Activated CD8-positive, alpha-beta T cell treated with anti-CD3 and anti-CD28 coated beads, Interleukin-2, amount 10 ng/mL, durations not matched to agents 7 days and 5 days (primary cell): ENCODE data around the gene RPS27A. TPM values are rescaled to one million over a fixed set of nuclear protein-coding genes. Genes with fewer than 3 reads are reported as not detected.
"Not testable (repeated sequence)": the region's sequence is repeated elsewhere in the genome, so short reads cannot be mapped to it uniquely, and the experiment has no call there.

ENCODE experiments used
- ATAC-seq: fragments of 150-1000 bp; cut with Tn5 transposase; one replicate; pipeline ENCODE4 v1.10.0; 2021; ENCODE audit warnings: moderate library complexity
- CTCF ChIA-PET: fragments of 350-600 bp; sonication (Branson Sonifier 250); formaldehyde crosslinking; loops from one replicate; lab custom pipeline; 2021; ENCODE audit warnings: antibody characterized with exemption; lab: Charles Lee
- POLR2A ChIA-PET: fragments of 350-600 bp; sonication (Branson Sonifier 250); formaldehyde crosslinking; loops from one replicate; lab custom pipeline; 2021; ENCODE audit warnings: antibody characterized with exemption; lab: Charles Lee
- DNase-seq: peaks from one replicate; pipeline ENCODE4 v3.0.0-alpha.2; 2020
- H3K27ac Mint-ChIP-seq: one replicate; pipeline ENCODE4 v1.8.0; 2021; ENCODE audit warnings: mild to moderate bottlenecking, mixed read lengths
- H3K27me3 Mint-ChIP-seq: one replicate; pipeline ENCODE4 v1.8.0; 2021; ENCODE audit warnings: low read depth, mixed read lengths
- H3K36me3 Mint-ChIP-seq: one replicate; pipeline ENCODE4 v1.8.0; 2021; ENCODE audit warnings: low read depth, mixed read lengths
- H3K4me1 Mint-ChIP-seq: one replicate; pipeline ENCODE4 v1.8.0; 2021; ENCODE audit warnings: low read depth, mixed read lengths
- H3K4me3 Mint-ChIP-seq: one replicate; pipeline ENCODE4 v1.8.0; 2021; ENCODE audit warnings: mild to moderate bottlenecking, mixed read lengths
- H3K9me3 Mint-ChIP-seq: one replicate; pipeline ENCODE4 v1.8.0; 2022; ENCODE audit warnings: mixed read lengths; ENCODE audit not compliant: insufficient read depth
- total RNA-seq, 2 experiments: library from RNA; stranded (reverse); gene quantifications; one replicate each; pipeline ENCODE4 v1.2.3, GENCODE V29; 2021

The RPS27A gene
- total RNA-seq, 2 experiments from 2014 or later = 889 to 959 TPM

DNA sequence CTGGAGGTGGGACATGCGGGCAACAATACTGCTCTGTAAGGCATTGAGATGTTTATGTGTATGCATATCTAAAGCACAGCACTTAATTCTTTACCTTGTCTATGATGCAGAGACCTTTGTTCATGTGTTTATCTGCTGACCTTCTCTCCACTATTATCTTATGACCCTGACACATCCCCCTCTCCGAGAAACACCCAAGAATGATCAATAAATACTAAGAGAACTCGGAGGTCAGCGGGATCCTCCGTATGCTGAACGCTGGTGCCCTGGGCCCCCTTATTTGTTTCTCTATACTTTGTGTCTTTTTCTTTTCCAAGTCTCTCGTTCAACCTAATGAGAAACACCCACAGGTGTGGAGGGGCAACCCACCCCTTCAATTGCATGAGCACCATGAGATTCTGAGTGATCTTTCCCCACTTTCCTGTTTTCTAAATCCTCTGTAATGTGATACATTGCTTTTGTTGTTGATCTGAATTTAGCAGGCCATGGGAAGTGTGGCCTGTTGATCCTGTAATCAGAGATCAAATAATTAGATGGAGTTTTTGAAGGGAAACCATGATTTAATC lies 47.5 kb downstream of the RPS27A start:
- CTCF ChIA-PET, POLR2A ChIA-PET: not testable (repeated sequence)
- H3K4me1 Mint-ChIP-seq = peaks cover 20% of the 10 kb centered on the region

DNA sequence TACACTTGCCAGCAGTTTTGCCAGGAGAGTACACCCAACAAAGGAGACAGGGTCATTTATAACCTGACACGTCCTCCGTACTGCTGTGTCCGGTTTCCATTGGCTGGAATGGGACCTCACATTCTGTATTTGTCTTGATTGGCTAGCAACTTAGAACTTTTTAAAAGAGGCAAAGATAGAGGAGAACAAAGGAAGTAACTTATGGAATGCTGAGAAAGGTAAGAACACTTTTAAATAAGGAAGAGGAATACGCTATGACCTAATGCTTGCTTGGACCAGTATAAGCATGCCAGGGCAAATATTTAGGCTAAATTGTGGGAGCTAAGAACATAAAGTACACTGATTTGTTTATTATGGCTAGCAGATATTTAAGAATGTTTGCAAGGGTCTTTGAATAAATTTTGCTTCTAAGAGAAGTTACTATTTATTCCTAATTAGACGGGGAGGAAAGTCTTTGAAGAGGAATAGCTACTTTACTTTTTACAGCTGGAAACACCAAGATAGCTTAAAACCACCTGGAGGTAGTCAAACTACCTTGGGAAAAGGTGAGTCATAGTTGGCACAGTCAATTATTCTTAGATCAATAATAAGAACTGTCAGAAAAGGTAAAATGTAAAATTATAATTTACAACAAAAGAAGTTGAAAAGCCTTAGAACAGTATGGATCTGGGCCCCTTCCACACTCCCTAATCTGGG lies 48.5 kb downstream of the RPS27A start:
- POLR2A ChIA-PET = interaction anchor here (0.8 to 1.4 kb wide), 3 partner anchors 11 to 249 kb away, joined by 3 to 7 read pairs (median 3); partner anchors contain the start of genes CLHC1, MTIF2 and RPS27A
- ATAC-seq, H3K9me3 Mint-ChIP-seq, H3K27me3 Mint-ChIP-seq, DNase-seq: not testable (repeated sequence)
- CTCF ChIA-PET = interaction anchor here (0.9 to 1.5 kb wide), 3 partner anchors 11 to 13 kb away, joined by 3 read pairs; no protein-coding TSS in a partner anchor
- H3K4me1 Mint-ChIP-seq = peaks cover 23% of the 10 kb centered on the region
- peak overlapping the region; percentile 34 for H3K4me3 Mint-ChIP-seq
- H3K36me3 Mint-ChIP-seq = peaks cover 16% of the 10 kb centered on the region
- H3K27ac Mint-ChIP-seq = peak overlapping the region; percentile 64

More for the DNA sequence above, 47.5 kb downstream of the RPS27A start:
- not testable (repeated sequence) for H3K27me3 Mint-ChIP-seq, H3K27ac Mint-ChIP-seq, H3K9me3 Mint-ChIP-seq, H3K4me3 Mint-ChIP-seq, DNase-seq, ATAC-seq
- peaks cover 16% of the 10 kb centered on the region for H3K36me3 Mint-ChIP-seq

DNA sequence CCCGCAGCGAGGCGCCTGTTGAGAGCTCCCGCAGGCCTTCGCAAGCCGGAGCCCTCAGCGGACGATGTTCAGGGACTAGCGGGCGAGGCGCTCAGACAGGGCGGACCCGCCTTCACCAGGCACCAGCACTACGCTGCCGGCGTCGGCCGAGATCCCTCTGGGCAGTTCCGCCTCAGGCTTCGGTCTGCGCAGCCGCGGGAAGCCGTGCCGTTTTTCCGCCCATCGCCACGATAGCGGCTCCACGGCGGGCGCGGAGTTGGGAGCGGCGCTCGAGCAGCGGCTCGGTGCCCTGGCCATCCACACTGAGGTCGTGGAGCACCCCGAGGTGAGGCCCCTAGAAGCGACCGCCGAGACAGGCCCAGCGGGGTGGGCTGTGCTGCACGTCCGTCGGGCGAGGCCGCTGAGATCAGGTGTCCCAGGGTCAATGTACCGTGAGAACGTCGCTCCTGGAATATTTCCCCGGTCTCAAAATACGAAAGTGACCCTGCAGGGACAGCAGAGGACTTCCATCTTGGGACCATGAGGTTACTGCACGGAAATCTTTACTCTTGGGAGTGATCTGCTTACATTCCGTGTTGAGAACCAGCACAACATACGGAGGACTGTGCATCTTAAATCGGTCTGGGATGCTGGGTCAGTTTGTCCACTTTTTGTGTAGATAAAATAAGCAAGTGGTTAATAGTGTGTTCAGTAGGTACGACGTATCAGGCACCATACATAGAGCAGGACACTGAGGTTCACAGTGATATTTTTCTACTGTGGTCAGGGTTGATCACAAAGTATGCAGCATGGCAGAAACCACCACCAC lies 49.8 kb downstream of the RPS27A start:
- ATAC-seq (peak; percentile 100), DNase-seq (peak; percentile 90)
- Mint-ChIP-seq H3K27me3 (no peaks in the 10 kb centered on the region), H3K9me3 (no peaks in the 10 kb centered on the region), H3K4me1 (peaks cover 23% of the 10 kb centered on the region), H3K4me3 (peak overlapping the region; percentile 84), H3K36me3 (peaks cover 18% of the 10 kb centered on the region), H3K27ac (peak overlapping the region; percentile 95)
- POLR2A ChIA-PET = interaction anchor here (0.6 to 1.4 kb wide), 3 partner anchors 13 to 59 kb away, joined by 3 to 7 read pairs (median 3); partner anchors contain the start of genes CLHC1, MTIF2 and RPS27A
- CTCF ChIA-PET = interaction anchor here (0.9 to 1.5 kb wide), 2 partner anchors 11 to 14 kb away, joined by 3 read pairs; no protein-coding TSS in a partner anchor

DNA sequence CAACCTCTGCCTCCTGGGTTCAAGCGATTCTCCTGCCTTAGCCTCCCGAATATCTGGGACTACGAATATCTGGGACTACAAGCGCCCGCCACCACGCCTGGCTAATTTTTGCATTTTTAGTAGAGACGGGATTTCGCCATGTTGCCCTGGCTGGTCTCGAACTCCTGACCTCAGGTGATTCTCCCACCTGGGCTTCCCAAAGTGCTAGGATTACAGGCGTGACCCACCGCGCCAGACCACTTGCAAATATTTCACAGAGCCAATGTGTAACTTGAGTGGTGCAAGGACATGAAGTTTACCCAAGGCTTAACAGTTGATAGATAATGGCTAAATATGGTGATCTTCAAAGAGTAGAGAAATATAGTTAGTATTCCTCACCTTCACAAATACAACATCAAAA lies 50.6 kb downstream of the RPS27A start:
- POLR2A ChIA-PET = no interaction called here
- Mint-ChIP-seq H3K27ac (peak overlapping the region; percentile 53), H3K9me3 (no peaks in the 10 kb centered on the region), H3K36me3 (peaks cover 18% of the 10 kb centered on the region), H3K27me3 (no peaks in the 10 kb centered on the region), H3K4me1 (peaks cover 23% of the 10 kb centered on the region), H3K4me3 (peak overlapping the region; percentile 49)
- ATAC-seq (no peak), DNase-seq (no peak)
- CTCF ChIA-PET = no interaction called here

Other genes starting within 250 kb of the RPS27A start
- gene RTN4, start 182.2 kb upstream of the RPS27A start, total RNA-seq = 10 to 100 TPM; 90.3 to 93.9 TPM
- 1 to 10 TPM; 6.3 to 8.5 TPM for gene CLHC1, start 395 bp upstream of the RPS27A start, total RNA-seq
- gene MTIF2, start 36.5 kb downstream of the RPS27A start, total RNA-seq = 10 to 100 TPM; 26.1 to 28.5 TPM
- gene CCDC88A, start 187.2 kb downstream of the RPS27A start, total RNA-seq = 10 to 100 TPM; 12.0 to 12.9 TPM